22Rv1 (cell line): ENCODE measurements around the gene SLC12A4.
"Not testable (repeated sequence)": the region's sequence is repeated elsewhere in the genome, so short reads cannot be mapped to it uniquely, and the experiment has no call there.

ENCODE experiments used
- H3K27ac ChIP-seq: fragments of 450-650 bp; 2 replicates; pipeline ENCODE4 v1.5.1; 2017
- CTCF ChIP-seq: fragments of 450-650 bp; IDR thresholded peaks from 2 replicates; pipeline ENCODE4 v1.5.1; 2017; ENCODE audit warnings: mild to moderate bottlenecking
- ZFX ChIP-seq: fragments of 450-650 bp; IDR thresholded peaks from 2 replicates; pipeline ENCODE4 v1.6.1; 2017; ENCODE audit warnings: antibody characterized with exemption, borderline replicate concordance

The SLC12A4 gene

GRCh38 chr16:67975321-67976105 is 7.1 kb upstream of the SLC12A4 start:
- TF ChIP-seq CTCF (no peak), ZFX (no peak)

GRCh38 chr16:67972285-67972684 is 3.8 kb upstream of the SLC12A4 start:
- H3K27ac ChIP-seq: not testable (repeated sequence)

More at GRCh38 chr16:67975321-67976105, 7.1 kb upstream of the SLC12A4 start:
- no peak overlapping the region for H3K27ac ChIP-seq

GRCh38 chr16:67971111-67971510 is 2.7 kb upstream of the SLC12A4 start:
- H3K27ac ChIP-seq: no peak overlapping the region
- no peak for TF ChIP-seq CTCF
- TF ChIP-seq ZFX: no peak

GRCh38 chr16:67969254-67970039 is 1.0 kb upstream of the SLC12A4 start:
- TF ChIP-seq ZFX (no peak), CTCF (no peak)
- no peak overlapping the region for H3K27ac ChIP-seq

GRCh38 chr16:67967958-67968399 is 458 bp downstream of the SLC12A4 start:
- H3K27ac ChIP-seq: peak overlapping the region; percentile 64
- no peak for TF ChIP-seq ZFX
- no peak for TF ChIP-seq CTCF

- peak overlapping the region; percentile 64 for H3K27ac ChIP-seq
- no peak for TF ChIP-seq ZFX
- no peak for TF ChIP-seq CTCF
Observed at GRCh38 chr16:67967183-67967957, 1.1 kb downstream of the SLC12A4 start.

- TF ChIP-seq ZFX (no peak), CTCF (no peak)
- 0 out of 2 replicates have a peak overlapping the region, but pooled peaks have one; percentile 1 for H3K27ac ChIP-seq
Observed at GRCh38 chr16:67966549-67967182, 1.8 kb downstream of the SLC12A4 start.
